ENCODE data around the gene LRRC26.

The LRRC26 gene

GRCh38 chr9:137169896-137170358 lies at the start of gene LRRC26:
Gene LRRC26, minus strand, starts transcription at chr9:137170051. Its CDS starts 108 bp downstream, at chr9:137169943.
- Histone ChIP-seq H4K20me1 (ENCODE audit: insufficient read depth) (no peaks in the 10 kb centered on the region), H2AFZ (ENCODE audit: low read depth) (peak within 1 kb of the TSS; percentile 26; the same call in 1 of the 2 replicates), H3K27ac (no peak within 1 kb of the TSS), H3K79me2 (ENCODE audit: insufficient read depth, low read depth) (no peaks in the 10 kb centered on the region), H3K36me3 (ENCODE audit: insufficient read depth) (no peaks in the 10 kb centered on the region), H3K4me2 (peak within 1 kb of the TSS; percentile 60), H3K4me1 (ENCODE audit: low read depth, poor library complexity, severe bottlenecking) (peaks cover 47% of the 10 kb centered on the region), H3K9ac (no peak within 1 kb of the TSS), H3K27me3 (ENCODE audit: insufficient read depth, low read depth) (peaks cover 36% of the 10 kb centered on the region), H3K4me3 (IDR thresholded peaks at IDR 0.05; ENCODE audit: insufficient read depth, low read depth, low read length) (no peak within 1 kb of the TSS)
- TF ChIP-seq, protein P1, sequence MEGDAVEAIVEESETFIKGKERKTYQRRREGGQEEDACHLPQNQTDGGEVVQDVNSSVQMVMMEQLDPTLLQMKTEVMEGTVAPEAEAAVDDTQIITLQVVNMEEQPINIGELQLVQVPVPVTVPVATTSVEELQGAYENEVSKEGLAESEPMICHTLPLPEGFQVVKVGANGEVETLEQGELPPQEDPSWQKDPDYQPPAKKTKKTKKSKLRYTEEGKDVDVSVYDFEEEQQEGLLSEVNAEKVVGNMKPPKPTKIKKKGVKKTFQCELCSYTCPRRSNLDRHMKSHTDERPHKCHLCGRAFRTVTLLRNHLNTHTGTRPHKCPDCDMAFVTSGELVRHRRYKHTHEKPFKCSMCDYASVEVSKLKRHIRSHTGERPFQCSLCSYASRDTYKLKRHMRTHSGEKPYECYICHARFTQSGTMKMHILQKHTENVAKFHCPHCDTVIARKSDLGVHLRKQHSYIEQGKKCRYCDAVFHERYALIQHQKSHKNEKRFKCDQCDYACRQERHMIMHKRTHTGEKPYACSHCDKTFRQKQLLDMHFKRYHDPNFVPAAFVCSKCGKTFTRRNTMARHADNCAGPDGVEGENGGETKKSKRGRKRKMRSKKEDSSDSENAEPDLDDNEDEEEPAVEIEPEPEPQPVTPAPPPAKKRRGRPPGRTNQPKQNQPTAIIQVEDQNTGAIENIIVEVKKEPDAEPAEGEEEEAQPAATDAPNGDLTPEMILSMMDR (conservative IDR thresholded peaks at IDR 0.05; ENCODE audit: low read depth, low read length) = no peak

- Histone ChIP-seq H3K79me2 (ENCODE audit: insufficient read depth, low read depth) (no peaks in the 10 kb centered on the region), H3K9ac (no peak overlapping the region), H3K36me3 (ENCODE audit: insufficient read depth) (no peaks in the 10 kb centered on the region), H2AFZ (ENCODE audit: low read depth) (no peak overlapping the region), H3K4me3 (IDR thresholded peaks at IDR 0.05; ENCODE audit: insufficient read depth, low read depth, low read length) (no peak overlapping the region), H3K4me1 (ENCODE audit: low read depth, poor library complexity, severe bottlenecking) (peaks cover 5% of the 10 kb centered on the region), H3K27ac (no peak overlapping the region), H4K20me1 (ENCODE audit: insufficient read depth) (no peaks in the 10 kb centered on the region), H3K4me2 (no peak overlapping the region), H3K27me3 (ENCODE audit: insufficient read depth, low read depth) (no peaks in the 10 kb centered on the region)
- TF ChIP-seq, protein P1 (conservative IDR thresholded peaks at IDR 0.05; ENCODE audit: low read depth, low read length) = no peak
These were observed 49.0 kb upstream of the LRRC26 start for GRCh38 chr9:137218754-137219271.

DNA sequence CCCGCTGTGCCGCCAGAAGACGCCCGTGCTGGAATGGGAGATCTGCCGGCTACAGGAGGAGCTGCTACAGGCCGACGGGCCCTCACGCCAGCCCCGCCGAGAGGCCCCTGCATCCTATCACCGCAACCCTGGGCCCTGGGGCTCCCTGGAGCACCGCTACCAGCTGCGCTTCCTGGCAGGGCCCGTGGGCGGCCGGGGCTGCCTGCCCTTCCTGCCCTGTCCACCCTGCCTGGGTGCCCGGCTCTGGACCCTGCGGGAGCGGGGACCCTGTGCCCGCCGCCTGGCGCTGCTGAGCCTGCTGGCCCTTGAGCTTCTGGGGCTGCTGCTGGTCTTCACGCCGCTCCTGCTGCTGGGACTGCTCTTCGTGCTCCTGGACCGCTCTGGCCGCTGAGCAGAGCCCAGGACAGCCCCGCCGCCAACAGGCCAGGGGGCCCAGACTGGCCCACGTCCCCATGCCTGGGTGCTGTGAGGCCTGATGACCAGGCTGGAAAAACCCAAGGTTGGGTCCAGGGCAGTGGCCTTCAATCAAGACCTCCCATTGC lies 48.4 kb upstream of the LRRC26 start:
- no peaks in the 10 kb centered on the region for H3K79me2 ChIP-seq (ENCODE audit: insufficient read depth, low read depth)
- no peaks in the 10 kb centered on the region for H4K20me1 ChIP-seq (ENCODE audit: insufficient read depth)
- H3K27me3 ChIP-seq (ENCODE audit: insufficient read depth, low read depth) = no peaks in the 10 kb centered on the region
- H3K4me1 ChIP-seq (ENCODE audit: low read depth, poor library complexity, severe bottlenecking) = peaks cover 4% of the 10 kb centered on the region
- TF ChIP-seq, protein P1 (conservative IDR thresholded peaks at IDR 0.05; ENCODE audit: low read depth, low read length) = no peak
- H3K27ac ChIP-seq = no peak overlapping the region
- no peak overlapping the region for H3K9ac ChIP-seq
- H3K4me3 ChIP-seq (IDR thresholded peaks at IDR 0.05; ENCODE audit: insufficient read depth, low read depth, low read length) = no peak overlapping the region
- H2AFZ ChIP-seq (ENCODE audit: low read depth) = no peak overlapping the region
- no peak overlapping the region for H3K4me2 ChIP-seq
- no peaks in the 10 kb centered on the region for H3K36me3 ChIP-seq (ENCODE audit: insufficient read depth)

- TF ChIP-seq, protein P1 (conservative IDR thresholded peaks at IDR 0.05; ENCODE audit: low read depth, low read length) = no peak
- Histone ChIP-seq H2AFZ (ENCODE audit: low read depth) (no peak overlapping the region), H3K4me3 (IDR thresholded peaks at IDR 0.05; ENCODE audit: insufficient read depth, low read depth, low read length) (no peak overlapping the region), H3K4me1 (ENCODE audit: low read depth, poor library complexity, severe bottlenecking) (no peaks in the 10 kb centered on the region), H3K27ac (no peak overlapping the region), H3K27me3 (ENCODE audit: insufficient read depth, low read depth) (no peaks in the 10 kb centered on the region), H3K4me2 (no peak overlapping the region), H3K79me2 (ENCODE audit: insufficient read depth, low read depth) (no peaks in the 10 kb centered on the region), H3K36me3 (ENCODE audit: insufficient read depth) (no peaks in the 10 kb centered on the region), H4K20me1 (ENCODE audit: insufficient read depth) (no peaks in the 10 kb centered on the region), H3K9ac (no peak overlapping the region)
These were observed 47.7 kb upstream of the LRRC26 start for GRCh38 chr9:137217276-137218211.
